ENCODE results near the gene MTMR3. TPM values are rescaled to one million over a fixed set of nuclear protein-coding genes. Genes with fewer than 3 reads are reported as not detected.
A peak's percentile ranks its signal among the peaks of the same experiment; 100 is the strongest.

The MTMR3 gene
- polyA plus RNA-seq, 1 of the 3 experiments (the other 2 are of a cell fraction), result 20.4 TPM

GRCh38 chr22:30001459-30001858 lies 118.5 kb downstream of the MTMR3 start (continued):
- TF ChIP-seq JUND (IDR thresholded peaks at IDR 0.05) (no peak), USF1 (IDR thresholded peaks at IDR 0.05; ENCODE audit: borderline replicate concordance, low read depth) (no peak), USF2 (IDR thresholded peaks at IDR 0.05; ENCODE audit: borderline replicate concordance, low read depth, low read length) (no peak), TEAD4 (IDR thresholded peaks at IDR 0.05; ENCODE audit: borderline replicate concordance, insufficient read depth) (no peak)

- no peak for DNase-seq
- no peak overlapping the region for H3K4me3 ChIP-seq (ENCODE audit: low read depth in 2 of 2, low read length in 1 of 2)
- TF ChIP-seq MAX (IDR thresholded peaks at IDR 0.05; ENCODE audit: low read depth) (no peak), ELF1 (IDR thresholded peaks at IDR 0.05) (no peak)
- H3K27me3 ChIP-seq (ENCODE audit: insufficient read depth), result no peaks in the 10 kb centered on the region
- H3K4me1 ChIP-seq (ENCODE audit: control insufficient read depth in 1 of 2, insufficient read depth in 2 of 2, low read depth in 1 of 2, low read length in 1 of 2), result peaks cover 14 to 15% of the 10 kb centered on the region in 2 experiments
- H3K9me2 ChIP-seq, result no peaks in the 10 kb centered on the region
- no peaks in the 10 kb centered on the region for H4K20me1 ChIP-seq (ENCODE audit: insufficient read depth)
- CTCF ChIA-PET, result interaction anchor here (0.9 to 6.1 kb wide), 9 partner anchors 13 to 366 kb away, joined by 3 to 64 read pairs (median 16); no protein-coding TSS in a partner anchor
- H3K9me3 ChIP-seq, result no peaks in the 10 kb centered on the region
- peaks cover 29 to 42% of the 10 kb centered on the region in 2 experiments for H3K36me3 ChIP-seq (replicated peaks in 1 of 2; ENCODE audit: control insufficient read depth in 1 of 2, insufficient read depth in 2 of 2, low read length in 1 of 2)
- no peak overlapping the region for H3K27ac ChIP-seq (ENCODE audit: low read depth in 2 of 2, low read length in 1 of 2)
- no peak overlapping the region for H2AFZ ChIP-seq (ENCODE audit: low read depth)
- no peak overlapping the region for H3K4me2 ChIP-seq
- H3K79me2 ChIP-seq (ENCODE audit: insufficient read depth), result no peaks in the 10 kb centered on the region
- no peak overlapping the region for H3K9ac ChIP-seq
- POLR2A ChIA-PET, result no interaction called here
- 76% methylated on average over 4 of the region's 4 CpGs for WGBS (ENCODE audit: low lambda C conversion rate)
- H3F3A ChIP-seq (replicated peaks; ENCODE audit: insufficient read depth), result peaks cover 10% of the 10 kb centered on the region
Measured at GRCh38 chr22:30002861-30003486, 120.0 kb downstream of the MTMR3 start.

- 5% methylated on average over 1 of the region's 1 CpG for WGBS (ENCODE audit: low lambda C conversion rate)
- Histone ChIP-seq H3K27me3 (ENCODE audit: insufficient read depth) (no peaks in the 10 kb centered on the region), H3K27ac (ENCODE audit: low read depth in 2 of 2, low read length in 1 of 2) (peak overlapping the region; percentile 3 to 69; a peak in 3 of 4 replicates), H2AFZ (ENCODE audit: low read depth) (no peak overlapping the region), H3K79me2 (ENCODE audit: insufficient read depth) (no peaks in the 10 kb centered on the region), H3K9me2 (no peaks in the 10 kb centered on the region), H3K9ac (no peak overlapping the region), H3K4me3 (ENCODE audit: low read depth in 2 of 2, low read length in 1 of 2) (no peak overlapping the region), H4K20me1 (ENCODE audit: insufficient read depth) (no peaks in the 10 kb centered on the region), H3K4me2 (no peak overlapping the region), H3F3A (replicated peaks; ENCODE audit: insufficient read depth) (peaks cover 10% of the 10 kb centered on the region), H3K9me3 (no peaks in the 10 kb centered on the region), H3K36me3 (replicated peaks in 1 of 2; ENCODE audit: control insufficient read depth in 1 of 2, insufficient read depth in 2 of 2, low read length in 1 of 2) (peaks cover 24 to 40% of the 10 kb centered on the region in 2 experiments), H3K4me1 (ENCODE audit: control insufficient read depth in 1 of 2, insufficient read depth in 2 of 2, low read depth in 1 of 2, low read length in 1 of 2) (peaks cover 14 to 22% of the 10 kb centered on the region in 2 experiments)
- no peak for DNase-seq
- ChIA-PET CTCF (interaction anchor here (0.8 to 6.1 kb wide), 36 partner anchors 8 to 378 kb away, joined by 3 to 64 read pairs (median 7); no protein-coding TSS in a partner anchor), POLR2A (interaction anchor here (1.5 kb wide), 1 partner anchor 166 kb away, joined by 3 read pairs; the partner anchor contains the start of gene ASCC2)
- TF ChIP-seq CTCF (IDR thresholded peaks at IDR 0.05) (no peak), PBX3 (IDR thresholded peaks at IDR 0.05) (peak; percentile 82), MAX (IDR thresholded peaks at IDR 0.05; ENCODE audit: low read depth) (no peak), ELF1 (IDR thresholded peaks at IDR 0.05) (no peak), POLR2AphosphoS5 (IDR thresholded peaks at IDR 0.05; ENCODE audit: low read depth, low read length) (no peak), USF2 (IDR thresholded peaks at IDR 0.05; ENCODE audit: borderline replicate concordance, low read depth, low read length) (no peak), IRF3 (IDR thresholded peaks at IDR 0.05; ENCODE audit: low read depth, low read length) (no peak), RCOR1 (IDR thresholded peaks at IDR 0.05; ENCODE audit: low read length) (peak; percentile 30; the same call in 1 of the 2 replicates), RFX5 (IDR thresholded peaks at IDR 0.05; ENCODE audit: low read length) (no peak), MEF2A (IDR thresholded peaks at IDR 0.05; ENCODE audit: borderline replicate concordance, low read depth) (no peak), JUND (IDR thresholded peaks at IDR 0.05) (peak; percentile 15; the same call in 1 of the 2 replicates), TEAD4 (IDR thresholded peaks at IDR 0.05; ENCODE audit: borderline replicate concordance, insufficient read depth) (no peak), SMC3 (IDR thresholded peaks at IDR 0.05; ENCODE audit: low read depth, low read length) (no peak), NRF1 (IDR thresholded peaks at IDR 0.05; ENCODE audit: low read depth, low read length) (no peak), GABPA (IDR thresholded peaks at IDR 0.05; ENCODE audit: low read depth) (no peak)
Measured at GRCh38 chr22:30004101-30004500, 121.1 kb downstream of the MTMR3 start.
